ENCODE results near the gene TLCD1. TPM values are rescaled to one million over a fixed set of nuclear protein-coding genes. Genes with fewer than 3 reads are reported as not detected.

Gene TLCD1
- polyA plus RNA-seq, 1 donor from 2014 or later = not detected

DNA sequence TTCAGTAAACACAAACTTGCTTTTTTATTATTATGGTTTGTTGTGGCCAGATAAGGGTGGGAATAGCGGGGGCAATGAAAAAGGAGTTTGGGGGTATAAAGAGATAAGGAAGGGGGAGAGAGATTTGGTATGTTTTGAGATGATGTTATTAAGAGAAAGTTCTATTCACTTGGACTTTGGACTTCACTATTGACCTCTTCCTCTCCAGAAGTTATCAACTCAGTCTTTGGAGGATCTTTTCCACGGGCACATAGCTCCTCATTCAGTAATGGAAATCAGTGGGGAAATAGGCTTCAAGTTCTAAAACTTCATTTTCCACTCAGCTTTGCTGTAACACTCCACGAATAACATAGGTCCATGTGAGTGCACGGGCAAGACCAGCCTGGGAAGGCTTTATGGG lies 37.6 kb downstream of the TLCD1 start:
- H3K27me3 ChIP-seq (ENCODE audit: insufficient read depth, low read depth, low read length) = no peaks in the 10 kb centered on the region
- no peaks in the 10 kb centered on the region for H3K79me2 ChIP-seq (replicated peaks; ENCODE audit: insufficient read depth, low read length)
- H4K20me1 ChIP-seq (ENCODE audit: insufficient read depth) = no peaks in the 10 kb centered on the region
- no peak for TF ChIP-seq CTCF (IDR thresholded peaks at IDR 0.05; ENCODE audit: poor library complexity, severe bottlenecking)
- peaks cover 23% of the 10 kb centered on the region for H3K36me3 ChIP-seq (ENCODE audit: insufficient read depth, low read length)
- no peaks in the 10 kb centered on the region for H3K9me2 ChIP-seq (ENCODE audit: insufficient read depth, low read length)
- no peak overlapping the region for H2AFZ ChIP-seq (ENCODE audit: low read depth, low read length)
- H3K9ac ChIP-seq (ENCODE audit: low read length) = no peak overlapping the region
- H3K4me3 ChIP-seq (ENCODE audit: low read length) = no peak overlapping the region
- no peak overlapping the region for H3K27ac ChIP-seq (ENCODE audit: low read length)
- H3K9me3 ChIP-seq (ENCODE audit: low read length) = no peaks in the 10 kb centered on the region
- no peak overlapping the region for H3K4me2 ChIP-seq (ENCODE audit: low read length)
- H3F3A ChIP-seq (ENCODE audit: insufficient read depth, low read length, poor library complexity, severe bottlenecking) = no peaks in the 10 kb centered on the region

- Histone ChIP-seq H3K36me3 (ENCODE audit: insufficient read depth, low read length) (peaks cover 28% of the 10 kb centered on the region), H3K9ac (ENCODE audit: low read length) (no peak overlapping the region)
Observed at GRCh38 chr17:28686296-28686695, 39.7 kb downstream of the TLCD1 start.

More at GRCh38 chr17:28686296-28686695, 39.7 kb downstream of the TLCD1 start:
- no peak overlapping the region for H3K4me2 ChIP-seq (ENCODE audit: low read length)
- no peaks in the 10 kb centered on the region for H3F3A ChIP-seq (ENCODE audit: insufficient read depth, low read length, poor library complexity, severe bottlenecking)
- H3K9me3 ChIP-seq (ENCODE audit: low read length) = no peaks in the 10 kb centered on the region
- no peaks in the 10 kb centered on the region for H4K20me1 ChIP-seq (ENCODE audit: insufficient read depth)
- H3K9me2 ChIP-seq (ENCODE audit: insufficient read depth, low read length) = no peaks in the 10 kb centered on the region
- no peaks in the 10 kb centered on the region for H3K79me2 ChIP-seq (replicated peaks; ENCODE audit: insufficient read depth, low read length)
- no peak for TF ChIP-seq TAF1 (IDR thresholded peaks at IDR 0.05; ENCODE audit: low read depth)
- TF ChIP-seq POLR2AphosphoS5 (IDR thresholded peaks at IDR 0.05) = no peak
- TF ChIP-seq MXI1 (conservative IDR thresholded peaks at IDR 0.05; ENCODE audit: poor library complexity, severe bottlenecking) = no peak
- TF ChIP-seq EZH2 (IDR thresholded peaks at IDR 0.05; ENCODE audit: borderline replicate concordance, insufficient read depth, low read length, poor library complexity, severe bottlenecking) = no peak
- no peak for TF ChIP-seq CTCF (IDR thresholded peaks at IDR 0.05; ENCODE audit: poor library complexity, severe bottlenecking)
- no peak for TF ChIP-seq RAD21 (conservative IDR thresholded peaks at IDR 0.05)
- TF ChIP-seq SMC3 (conservative IDR thresholded peaks at IDR 0.05; ENCODE audit: poor library complexity) = no peak
- no peak for TF ChIP-seq EP300 (conservative IDR thresholded peaks at IDR 0.05; ENCODE audit: poor library complexity, severe bottlenecking)
- no peak for TF ChIP-seq REST (IDR thresholded peaks at IDR 0.05; ENCODE audit: borderline replicate concordance)
- no peak overlapping the region for H3K27ac ChIP-seq (ENCODE audit: low read length)
- no peaks in the 10 kb centered on the region for H3K27me3 ChIP-seq (ENCODE audit: insufficient read depth, low read depth, low read length)
- no peak overlapping the region for H2AFZ ChIP-seq (ENCODE audit: low read depth, low read length)
- H3K4me3 ChIP-seq (ENCODE audit: low read length) = no peak overlapping the region

Data from neural cell (in vitro differentiated cells).